CD4-positive, alpha-beta T cell (primary cell): Measurements from ENCODE around the gene NAB1. TPM values are rescaled to one million over a fixed set of nuclear protein-coding genes. Genes with fewer than 3 reads are reported as not detected.

Experiments used
- ATAC-seq: fragments of 200-7000 bp; cut with Tn5 transposase; one replicate; pipeline ENCODE4 v1.10.0; 2022; ENCODE audit warnings: mild to moderate bottlenecking; ENCODE audit not compliant: poor library complexity
- CTCF ChIA-PET: fragments of 350-600 bp; sonication (Branson Sonifier 250); formaldehyde crosslinking; loops from one replicate; lab custom pipeline; 2021; ENCODE audit warnings: antibody characterized with exemption, inconsistent platforms; lab: Charles Lee
- POLR2A ChIA-PET: fragments of 350-600 bp; sonication (Branson Sonifier 250); formaldehyde crosslinking; loops from one replicate; lab custom pipeline; 2021; ENCODE audit warnings: antibody characterized with exemption, inconsistent platforms; lab: Charles Lee
- DNase-seq, 14 experiments: peaks; one replicate each; pipeline ENCODE4 v3.0.0-alpha.2; 2013 to 2020; ENCODE audit warnings: mixed read lengths in 2 of 14
- H3K27ac ChIP-seq, 2 donors: one replicate each; pipeline versions ENCODE4 v1.5.1 to v1.7.0; 2013; ENCODE audit warnings: low read length in 2 of 2, low read depth in 1 of 2, mild to moderate bottlenecking in 1 of 2
- H3K27me3 ChIP-seq, 2 experiments: 1 replicate in 1 of 2; 2 replicates in 1 of 2; pipeline versions ENCODE4 v1.6.1 to v1.7.0; 2013; ENCODE audit warnings: low read length in 2 of 2, control low read depth in 1 of 2, mild to moderate bottlenecking in 1 of 2, moderate library complexity in 1 of 2; ENCODE audit not compliant: insufficient read depth in 2 of 2, control insufficient read depth in 1 of 2
- H3K36me3 ChIP-seq: one replicate; pipeline ENCODE4 v1.6.1; 2013; ENCODE audit warnings: low read length, control low read depth; ENCODE audit not compliant: insufficient read depth
- H3K4me1 ChIP-seq: one replicate; pipeline ENCODE4 v1.6.1; 2013; ENCODE audit warnings: low read length, control low read depth; ENCODE audit not compliant: insufficient read depth
- H3K4me3 ChIP-seq: one replicate; pipeline ENCODE4 v1.5.1; 2013; ENCODE audit warnings: mild to moderate bottlenecking, low read length, moderate library complexity
- H3K9me3 ChIP-seq, 2 experiments: 1 replicate in 1 of 2; 2 replicates in 1 of 2; pipeline versions ENCODE4 v1.6.1 to v1.7.0; 2013; ENCODE audit warnings: low read length in 2 of 2, mild to moderate bottlenecking in 2 of 2, control low read depth in 1 of 2, moderate library complexity in 1 of 2; ENCODE audit not compliant: control insufficient read depth in 1 of 2, insufficient read depth in 1 of 2
- H3K27ac Mint-ChIP-seq: one replicate; pipeline ENCODE4 v1.8.0; 2020; ENCODE audit warnings: mixed read lengths
- H3K27me3 Mint-ChIP-seq: one replicate; pipeline ENCODE4 v1.8.0; 2021; ENCODE audit warnings: mixed read lengths
- H3K36me3 Mint-ChIP-seq: one replicate; pipeline ENCODE4 v1.8.0; 2021; ENCODE audit warnings: low read depth, mixed read lengths
- H3K4me1 Mint-ChIP-seq: one replicate; pipeline ENCODE4 v1.8.0; 2021; ENCODE audit warnings: low read depth, mixed read lengths
- H3K4me3 Mint-ChIP-seq: one replicate; pipeline ENCODE4 v1.8.0; 2020; ENCODE audit warnings: mild to moderate bottlenecking, mixed read lengths
- H3K9me3 Mint-ChIP-seq: one replicate; pipeline ENCODE4 v1.8.0; 2020; ENCODE audit warnings: mixed read lengths
- CTCF ChIP-seq: fragments of 200-600 bp; IDR thresholded peaks from one replicate; pipeline ENCODE4 v1.8.0; 2022; ENCODE audit warnings: antibody characterized with exemption, mild to moderate bottlenecking
- intact Hi-C, 2 experiments: fragments of 100-400 bp; cut with DNase I in 1 of 2; cut with micrococcal nuclease in 1 of 2; formaldehyde crosslinking; loops; one replicate each; pipeline versions ENCODE4 v1.15.1 to v1.9.0; 2023 to 2025; cut with DNase I, micrococcal nuclease
- total RNA-seq, 174 experiments: library from RNA in 2 of 174; stranded (reverse) in 2 of 174; gene quantifications; one replicate each; pipeline ENCODE4 v1.2.3 and lab custom pipeline; 2021 to 2026

The NAB1 gene
- total RNA-seq, 2 experiments from 2014 or later: 20.0 to 21.1 TPM

GRCh38 chr2:190664240-190664639, 15.4 kb downstream of the NAB1 start:
- intact Hi-C loops: no loop called here
- Histone ChIP-seq H3K27me3 (no peaks in the 10 kb centered on the region), H3K36me3 (peaks cover 19% of the 10 kb centered on the region), H3K27ac (no peak overlapping the region), H3K9me3 (peaks cover 0 to 3% of the 10 kb centered on the region in 2 experiments), H3K4me1 (peaks cover 5% of the 10 kb centered on the region), H3K4me3 (no peak overlapping the region)
- ATAC-seq: no peak
- POLR2A ChIA-PET: interaction anchor here (0.6 to 1.3 kb wide), 4 partner anchors 15 to 257 kb away, joined by 3 to 4 read pairs (median 3); no protein-coding TSS in a partner anchor
- Mint-ChIP-seq H3K4me3 (no peak overlapping the region), H3K36me3 (peaks cover 40% of the 10 kb centered on the region), H3K27ac (no peak overlapping the region), H3K9me3 (no peaks in the 10 kb centered on the region), H3K4me1 (peaks cover 52% of the 10 kb centered on the region), H3K27me3 (no peaks in the 10 kb centered on the region)
- TF ChIP-seq CTCF: no peak
- CTCF ChIA-PET: interaction anchor here (1.4 kb wide), 1 partner anchor 28 kb away, joined by 4 read pairs; no protein-coding TSS in a partner anchor
- no peak for DNase-seq

GRCh38 chr2:190666895-190667294, 18.0 kb downstream of the NAB1 start:
- ATAC-seq: no peak
- no peaks in the 10 kb centered on the region for H3K9me3 Mint-ChIP-seq
- Histone ChIP-seq H3K4me3 (no peak overlapping the region), H3K27me3 (no peaks in the 10 kb centered on the region), H3K27ac (no peak overlapping the region), H3K4me1 (peaks cover 2% of the 10 kb centered on the region), H3K9me3 (peaks cover 0 to 3% of the 10 kb centered on the region in 2 experiments), H3K36me3 (peaks cover 15% of the 10 kb centered on the region)
- no peak overlapping the region for H3K4me3 Mint-ChIP-seq
- no peaks in the 10 kb centered on the region for H3K27me3 Mint-ChIP-seq
- DNase-seq: no peak
- no peak for TF ChIP-seq CTCF
- CTCF ChIA-PET: interaction anchor here (1.4 to 2.2 kb wide), 2 partner anchors 13 to 17 kb away, joined by 4 to 6 read pairs; no protein-coding TSS in a partner anchor
- intact Hi-C loops: no loop called here
- peaks cover 40% of the 10 kb centered on the region for H3K4me1 Mint-ChIP-seq
- no peak overlapping the region for H3K27ac Mint-ChIP-seq
- H3K36me3 Mint-ChIP-seq: peaks cover 54% of the 10 kb centered on the region
- POLR2A ChIA-PET: interaction anchor here (1.0 kb wide), 1 partner anchor 12 kb away, joined by 3 read pairs; no protein-coding TSS in a partner anchor

- Histone ChIP-seq H3K9me3 (peaks cover 0 to 3% of the 10 kb centered on the region in 2 experiments), H3K36me3 (peaks cover 17% of the 10 kb centered on the region), H3K4me1 (peaks cover 3% of the 10 kb centered on the region), H3K4me3 (no peak overlapping the region), H3K27ac (no peak overlapping the region), H3K27me3 (no peaks in the 10 kb centered on the region)
- Mint-ChIP-seq H3K4me1 (peaks cover 34% of the 10 kb centered on the region), H3K9me3 (no peaks in the 10 kb centered on the region), H3K4me3 (no peak overlapping the region), H3K27me3 (no peaks in the 10 kb centered on the region), H3K36me3 (peaks cover 56% of the 10 kb centered on the region), H3K27ac (no peak overlapping the region)
- intact Hi-C loops: no loop called here
- ChIA-PET POLR2A (no interaction called here), CTCF (no interaction called here)
- ATAC-seq (no peak), DNase-seq (no peak)
- no peak for TF ChIP-seq CTCF
Observed at GRCh38 chr2:190668892-190669291, 20.0 kb downstream of the NAB1 start.
